Kidney (tissue), 14 donors: ENCODE measurements around the gene AGAP2. TPM values are rescaled to one million over a fixed set of nuclear protein-coding genes. Genes with fewer than 3 reads are reported as not detected.
"Not testable (repeated sequence)": the region's sequence is repeated elsewhere in the genome, so short reads cannot be mapped to it uniquely, and the experiment has no call there.

Source experiments
- DNase-seq, 5 donors: peaks; one replicate each; pipeline ENCODE4 v3.0.0-alpha.2; 2013 to 2020
- FAIRE-seq: peaks from 2 replicates; lab custom pipeline; 2012; peaks lifted over from hg19 to GRCh38; lab: Jason Lieb, UNC
- H3K27ac ChIP-seq, 2 donors: one replicate each; pipeline ENCODE4 v1.7.0; 2013; ENCODE audit warnings: low read depth in 2 of 2, low read length in 2 of 2, inconsistent platforms in 1 of 2
- H3K27me3 ChIP-seq: one replicate; pipeline ENCODE4 v1.7.1; 2013; ENCODE audit warnings: low read length, inconsistent platforms; ENCODE audit not compliant: control insufficient read depth, insufficient read depth
- H3K36me3 ChIP-seq, 3 donors: one replicate each; pipeline versions ENCODE4 v1.7.0 to v1.7.1; 2013; ENCODE audit warnings: low read length in 3 of 3, control low read depth in 1 of 3, inconsistent platforms in 1 of 3; ENCODE audit not compliant: insufficient read depth in 3 of 3, control insufficient read depth in 2 of 3
- H3K4me1 ChIP-seq, 3 donors: one replicate each; pipeline versions ENCODE4 v1.7.0 to v1.7.1; 2013; ENCODE audit warnings: low read length in 3 of 3, inconsistent platforms in 1 of 3, low read depth in 1 of 3; ENCODE audit not compliant: control insufficient read depth in 2 of 3, insufficient read depth in 2 of 3
- H3K4me3 ChIP-seq, 3 donors: one replicate each; pipeline versions ENCODE4 v1.7.0 to v1.8.1; 2013; ENCODE audit warnings: low read length in 3 of 3, control low read depth in 1 of 3, inconsistent platforms in 1 of 3
- H3K9ac ChIP-seq, 3 donors: one replicate each; pipeline versions ENCODE4 v1.7.0 to v1.7.1; 2013; ENCODE audit warnings: low read length in 3 of 3, control low read depth in 1 of 3, inconsistent platforms in 1 of 3
- H3K9me3 ChIP-seq, 3 donors: one replicate each; pipeline versions ENCODE4 v1.7.0 to v1.7.1; 2013; ENCODE audit warnings: low read length in 3 of 3, control low read depth in 1 of 3, inconsistent platforms in 1 of 3; ENCODE audit not compliant: control insufficient read depth in 2 of 3, insufficient read depth in 1 of 3
- CTCF ChIP-seq: IDR thresholded peaks from 3 replicates; pipeline ENCODE4 v1.5.1; 2012; ENCODE audit warnings: mild to moderate bottlenecking, moderate library complexity, borderline replicate concordance; ENCODE audit not compliant: insufficient read depth; ENCODE audit errors: extremely low read depth
- intact Hi-C: fragments of 100-400 bp; cut with DNase I; formaldehyde crosslinking; loops from one replicate; pipeline ENCODE4 v1.11.1; 2022
- polyA plus RNA-seq: library from polyadenylated mRNA; stranded (reverse); fragments of 350-450 nt; fragmentation: Illumina TruSeq; extraction: RNeasy Lipid Tissue Mini Kit (QIAGEN cat#74804); gene quantifications from one replicate; pipeline ENCODE4 v1.2.3, GENCODE V29; 2014; ENCODE audit warnings: low read depth, low replicate concordance; ENCODE audit not compliant: insufficient read depth
- total RNA-seq: library from RNA; stranded (reverse); fragmentation: NEBNext Ultra II Directional; extraction: Animal tissue kit (Norgen Biotek cat#: 25700); gene quantifications from one replicate; pipeline ENCODE4 v1.2.1, GENCODE V29; 2021
- donor health status: control.
- donor health status: control.
- donor health status: control.
- donor health status: control.
- donor health status: control.
- donor health status: DM: yes; HTN: yes; CAD: no.
- donor health status: Normal renal cell carcinoma (clear cell type).

The AGAP2 gene
- total and polyA plus RNA-seq, 2 donors from 2014 or later, result 0.13 to 3.7 TPM

- FAIRE-seq (no peak), DNase-seq (no peak)
- intact Hi-C loops, result no loop called here
- H3K36me3 ChIP-seq, result peaks cover 2 to 47% (median 28%) of the 10 kb centered on the region in 3 donors
- H3K27ac ChIP-seq, result no peak overlapping the region
- no peaks in the 10 kb centered on the region for H3K27me3 ChIP-seq
- H3K9ac ChIP-seq, result no peak overlapping the region
- no peaks in the 10 kb centered on the region for H3K9me3 ChIP-seq
- H3K4me3 ChIP-seq, result no peak overlapping the region
- no peaks in the 10 kb centered on the region for H3K4me1 ChIP-seq
- no peak for TF ChIP-seq CTCF
Measured at GRCh38 chr12:57717846-57718640, 20.5 kb downstream of the AGAP2 start.

- Histone ChIP-seq H3K36me3 (peaks cover 2 to 47% (median 28%) of the 10 kb centered on the region in 3 donors), H3K4me1 (no peaks in the 10 kb centered on the region), H3K9me3 (no peaks in the 10 kb centered on the region), H3K27me3 (no peaks in the 10 kb centered on the region), H3K27ac (no peak overlapping the region), H3K4me3 (no peak overlapping the region), H3K9ac (no peak overlapping the region)
- intact Hi-C loops, result no loop called here
- DNase-seq (no peak), FAIRE-seq (no peak)
- no peak for TF ChIP-seq CTCF
Measured at GRCh38 chr12:57717131-57717530, 21.4 kb downstream of the AGAP2 start.

GRCh38 chr12:57716305-57716704 is 22.2 kb downstream of the AGAP2 start:
- H3K4me3 ChIP-seq, result no peak overlapping the region
- intact Hi-C loops, result no loop called here
- no peak overlapping the region for H3K27ac ChIP-seq
- TF ChIP-seq CTCF, result no peak
- no peaks in the 10 kb centered on the region for H3K27me3 ChIP-seq
- H3K9ac ChIP-seq, result no peak overlapping the region
- H3K9me3 ChIP-seq, result no peaks in the 10 kb centered on the region
- peaks cover 2 to 47% (median 26%) of the 10 kb centered on the region in 3 donors for H3K36me3 ChIP-seq
- FAIRE-seq (no peak), DNase-seq (no peak)
- H3K4me1 ChIP-seq, result no peaks in the 10 kb centered on the region

GRCh38 chr12:57715786-57716185 is 22.8 kb downstream of the AGAP2 start:
- Histone ChIP-seq H3K27ac (no peak overlapping the region), H3K36me3 (peaks cover 2 to 47% (median 23%) of the 10 kb centered on the region in 3 donors), H3K27me3 (no peaks in the 10 kb centered on the region), H3K4me3 (no peak overlapping the region), H3K4me1 (no peaks in the 10 kb centered on the region), H3K9me3 (no peaks in the 10 kb centered on the region), H3K9ac (no peak overlapping the region)
- no peak for DNase-seq
- intact Hi-C loops, result no loop called here
- no peak for FAIRE-seq
- TF ChIP-seq CTCF, result no peak

GRCh38 chr12:57715036-57715748 is 23.4 kb downstream of the AGAP2 start:
- H3K9ac ChIP-seq, DNase-seq, FAIRE-seq, H3K4me3 ChIP-seq, H3K9me3 ChIP-seq, H3K27me3 ChIP-seq, H3K27ac ChIP-seq, intact Hi-C loops, H3K4me1 ChIP-seq: not testable (repeated sequence)
- H3K36me3 ChIP-seq, result peaks cover 2 to 47% (median 22%) of the 10 kb centered on the region in 3 donors
